GM19328 (cell line): Measurements from ENCODE around the gene TCFL5.

Source experiments
- ATAC-seq: cut with Tn5 transposase; IDR thresholded peaks from one replicate; pipeline ENCODE4 v1.9.1; 2021; ENCODE audit warnings: mild to moderate bottlenecking, moderate library complexity; ENCODE audit not compliant: unreplicated experiment

TCFL5 gene

DNA sequence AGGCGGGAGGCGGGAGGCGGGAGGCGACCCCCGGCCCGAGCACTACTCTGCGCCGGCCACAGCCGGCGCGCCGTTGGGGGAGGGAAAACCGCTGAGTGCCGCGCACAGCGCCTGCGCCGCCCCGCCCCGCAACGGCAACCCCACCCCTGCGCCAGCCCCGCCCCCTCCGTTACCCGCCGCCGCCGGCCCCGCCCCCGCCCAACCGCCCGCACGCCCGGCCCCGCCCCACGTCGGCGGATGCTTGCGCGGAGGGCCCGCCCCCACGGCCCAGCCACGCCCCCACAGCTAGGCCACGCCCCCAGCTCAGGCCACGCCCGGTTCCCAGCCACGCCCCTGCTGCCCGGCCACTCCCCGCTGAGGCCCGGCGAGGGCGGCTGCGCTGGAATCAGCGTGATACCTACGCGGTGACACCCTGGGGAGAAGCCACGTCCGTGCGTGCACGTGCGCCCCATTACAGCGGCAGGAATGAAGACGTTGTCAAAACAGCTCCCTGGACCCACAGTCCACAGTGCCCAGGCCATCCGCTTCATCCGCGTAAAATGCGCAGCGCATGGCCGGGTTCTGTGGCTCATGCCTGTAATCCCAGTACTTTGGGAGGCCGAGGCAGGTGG, at the start of gene TCFL5:
TSS of gene TCFL5 (minus strand) at position 97 of the 611 bp plus-strand sequence. CDS start 152 bp downstream, outside the sequence.
- peak; percentile 60 for ATAC-seq

- no peak for ATAC-seq
Measured at GRCh38 chr20:62910777-62911497, 49.3 kb upstream of the TCFL5 start.

- ATAC-seq, result no peak
Measured at GRCh38 chr20:62910217-62910766, 48.7 kb upstream of the TCFL5 start.

DNA sequence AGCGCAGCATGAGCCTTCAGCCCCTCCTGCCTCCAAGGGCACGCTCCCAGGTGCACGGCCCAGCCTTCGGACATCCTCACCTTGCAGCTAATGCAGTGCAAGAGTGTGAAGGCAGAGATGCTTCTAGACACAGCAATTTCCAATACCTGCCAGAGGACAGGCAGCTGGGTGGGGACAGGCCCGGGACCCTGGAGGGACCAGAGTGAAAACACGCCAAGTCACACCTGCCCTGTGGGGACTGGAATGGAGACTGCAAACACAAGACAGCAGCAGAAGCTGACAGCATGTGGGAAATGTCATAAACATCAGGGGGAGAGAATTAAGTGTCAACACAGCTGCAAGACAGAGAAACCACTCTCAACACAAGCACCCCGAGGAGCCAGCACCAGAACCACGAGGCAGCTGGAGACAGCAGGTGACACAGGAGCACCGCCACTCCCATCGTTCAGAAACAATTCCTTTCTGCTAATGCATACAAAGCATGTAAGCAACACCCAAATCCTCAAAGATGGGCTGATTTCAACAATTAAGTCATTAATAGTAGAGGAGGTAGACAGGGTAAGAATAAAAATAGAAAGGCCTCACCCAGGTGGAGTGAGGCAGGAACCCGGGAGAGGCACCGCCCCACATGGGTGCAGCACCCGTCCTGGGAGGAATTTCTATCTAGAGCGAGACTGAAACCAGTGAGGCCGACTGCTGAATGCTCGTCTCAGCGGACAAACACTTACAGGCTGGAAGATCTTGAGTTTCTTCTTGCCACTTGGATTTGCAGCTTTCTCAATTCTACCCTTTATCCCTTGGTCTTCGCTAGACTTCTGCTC, 47.6 kb upstream of the TCFL5 start:
- ATAC-seq, result no peak

DNA sequence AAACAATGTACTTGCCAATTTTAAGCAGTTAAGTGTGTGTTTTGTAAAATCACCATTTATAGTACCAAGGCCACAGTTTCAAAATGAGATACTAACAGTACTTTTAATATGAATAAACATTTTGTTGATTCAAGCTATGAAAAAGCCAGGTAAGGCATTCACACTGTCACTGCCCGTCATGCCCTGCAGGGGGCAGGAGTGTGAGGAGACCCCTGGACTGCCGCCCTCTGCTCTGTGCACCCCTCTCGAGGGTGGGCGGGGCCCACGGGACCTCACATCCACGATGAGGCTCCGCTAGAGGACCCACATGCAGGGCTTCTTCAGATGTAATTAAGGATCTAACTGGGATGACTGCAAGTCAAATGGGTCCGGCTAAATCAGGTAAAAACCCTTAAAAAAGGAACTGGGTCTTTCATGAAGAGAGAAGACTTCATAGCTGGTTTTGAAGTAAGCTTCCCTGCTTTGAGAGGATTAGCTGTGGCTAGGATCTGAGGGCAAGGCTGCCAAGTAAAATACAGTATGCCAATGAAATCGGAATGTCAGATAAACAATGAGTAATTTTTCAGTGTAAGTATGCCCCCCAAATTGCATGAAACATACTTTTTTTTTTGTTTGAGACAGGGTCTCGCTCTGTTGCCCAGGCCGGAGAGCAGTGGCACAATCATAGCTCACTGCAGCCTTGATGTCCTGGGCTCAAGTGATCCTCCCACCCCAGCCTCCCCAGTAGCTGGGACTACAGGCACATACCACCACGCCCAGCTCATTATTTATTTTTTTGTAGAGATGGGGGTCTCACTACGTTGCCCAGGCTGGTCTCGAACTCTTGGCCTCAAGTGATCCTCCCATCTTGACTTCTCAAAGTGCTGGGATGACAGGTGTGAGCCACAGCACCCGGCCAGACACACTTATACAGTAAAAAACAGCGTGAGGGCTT, 46.0 kb upstream of the TCFL5 start:
- no peak for ATAC-seq

- no peak for ATAC-seq
Measured at GRCh38 chr20:62906647-62907375, 45.2 kb upstream of the TCFL5 start.

GRCh38 chr20:62906209-62906608, 44.6 kb upstream of the TCFL5 start:
- ATAC-seq, result no peak

- ATAC-seq, result no peak
Measured at GRCh38 chr20:62905536-62906117, 44.0 kb upstream of the TCFL5 start.

GRCh38 chr20:62902926-62903615, 41.4 kb upstream of the TCFL5 start:
- ATAC-seq, result no peak

- no peak for ATAC-seq
Measured at GRCh38 chr20:62901891-62902290, 40.3 kb upstream of the TCFL5 start.

DNA sequence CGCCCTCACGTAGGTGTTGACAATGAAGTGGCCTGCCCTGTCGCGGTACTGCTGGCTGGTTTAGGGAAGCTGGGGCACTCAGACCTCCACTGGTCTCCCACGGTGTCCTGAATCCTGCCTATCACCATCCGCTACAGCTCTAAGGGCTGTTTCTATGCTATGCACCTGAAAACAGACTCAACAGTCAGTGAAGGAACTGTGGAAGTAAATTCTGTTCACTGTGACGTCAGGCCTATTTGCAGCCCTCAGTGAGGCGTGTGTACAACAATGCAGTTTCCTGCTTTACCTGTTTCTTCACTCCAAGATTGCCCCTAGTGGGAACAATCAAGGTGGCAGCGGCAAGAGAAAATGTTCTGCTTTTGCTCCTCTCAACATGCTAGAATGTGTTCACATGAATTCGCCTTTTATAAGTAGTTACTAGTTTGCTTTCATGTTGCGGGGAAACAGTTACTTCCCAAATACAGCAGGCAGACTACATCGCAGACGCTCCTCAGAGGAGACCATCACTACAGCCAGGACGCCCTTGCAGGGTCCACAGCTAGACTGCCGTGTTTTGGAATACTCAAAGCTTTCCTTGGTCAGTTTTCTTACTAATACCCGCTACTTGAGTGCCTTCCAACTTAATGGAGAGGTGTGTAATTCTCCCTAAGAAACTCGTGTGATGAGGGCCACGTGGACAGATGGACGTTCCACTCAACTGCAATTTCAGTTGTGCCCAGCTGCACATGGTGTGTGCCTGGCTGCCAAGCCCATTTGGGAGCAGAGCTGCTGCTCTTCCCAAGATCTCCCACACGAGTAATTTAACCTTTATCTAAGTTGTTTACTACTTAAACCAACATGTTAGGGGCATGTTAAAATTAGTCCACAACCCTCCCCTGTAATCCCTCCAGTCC, 39.3 kb upstream of the TCFL5 start:
- ATAC-seq, result peak; percentile 16

- peak; percentile 83 for ATAC-seq
Measured at GRCh38 chr20:62900052-62900691, 38.5 kb upstream of the TCFL5 start.

DNA sequence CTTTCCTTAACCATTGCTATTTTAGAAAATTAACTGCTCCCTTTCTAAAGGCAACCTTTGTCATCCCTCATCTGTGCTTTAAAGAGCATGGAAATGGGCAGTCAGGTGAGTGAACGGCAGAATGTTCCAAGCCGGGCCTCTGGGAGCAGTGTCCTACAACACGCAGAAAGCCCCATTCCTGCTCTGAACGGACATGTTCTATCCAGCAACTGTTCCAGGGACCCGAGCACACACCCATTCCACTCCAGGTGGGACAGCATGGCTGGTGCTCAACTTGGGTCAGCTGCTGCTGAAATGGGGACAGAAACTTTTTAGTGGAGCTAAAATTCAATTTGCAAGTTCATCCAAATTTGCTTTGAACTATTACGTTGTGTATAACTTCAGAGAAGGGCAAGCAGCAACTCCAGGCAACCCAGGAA, 38.0 kb upstream of the TCFL5 start:
- no peak for ATAC-seq

- ATAC-seq, result no peak
Measured at GRCh38 chr20:62898970-62899632, 37.5 kb upstream of the TCFL5 start.

DNA sequence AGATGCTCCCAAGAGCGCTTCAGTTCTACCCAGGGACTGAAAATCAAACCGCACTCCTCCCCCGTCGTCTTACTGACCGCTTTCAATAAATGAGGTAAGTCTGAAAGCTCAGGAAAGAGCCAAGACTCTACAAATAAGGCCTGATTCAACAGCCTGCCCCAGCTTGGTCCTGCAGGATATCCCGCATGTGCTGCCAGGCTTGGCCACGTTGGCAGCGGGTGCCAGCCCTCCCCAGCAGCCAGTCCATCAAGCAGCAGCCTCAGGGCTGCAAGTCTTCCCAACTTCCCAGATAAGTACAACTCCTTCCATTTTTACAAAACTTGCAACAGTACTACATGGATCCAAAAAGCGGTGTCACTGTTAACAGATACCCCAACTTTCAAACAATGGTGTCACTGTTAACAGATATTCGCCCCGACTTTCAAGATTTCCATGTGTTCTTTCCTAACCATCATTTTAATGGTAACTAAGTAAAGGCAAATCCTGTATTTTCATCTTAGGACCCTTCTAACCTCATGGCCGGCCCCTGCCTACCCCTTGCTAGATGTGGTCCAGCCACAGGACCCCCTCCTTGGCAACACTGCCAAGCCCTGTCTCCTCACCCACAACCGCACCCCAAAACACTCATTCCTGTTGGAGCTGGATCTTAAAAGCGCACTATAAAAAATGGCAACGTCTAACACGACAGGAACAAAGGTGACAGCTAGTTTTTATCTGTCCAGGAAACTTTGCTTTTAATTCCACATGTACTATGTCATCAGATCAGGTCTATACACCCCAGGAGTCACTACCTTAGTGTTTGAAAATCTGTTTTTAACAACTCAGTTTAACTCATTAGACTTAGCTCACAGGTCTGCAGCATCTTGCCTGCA, 36.7 kb upstream of the TCFL5 start:
- ATAC-seq, result no peak

DNA sequence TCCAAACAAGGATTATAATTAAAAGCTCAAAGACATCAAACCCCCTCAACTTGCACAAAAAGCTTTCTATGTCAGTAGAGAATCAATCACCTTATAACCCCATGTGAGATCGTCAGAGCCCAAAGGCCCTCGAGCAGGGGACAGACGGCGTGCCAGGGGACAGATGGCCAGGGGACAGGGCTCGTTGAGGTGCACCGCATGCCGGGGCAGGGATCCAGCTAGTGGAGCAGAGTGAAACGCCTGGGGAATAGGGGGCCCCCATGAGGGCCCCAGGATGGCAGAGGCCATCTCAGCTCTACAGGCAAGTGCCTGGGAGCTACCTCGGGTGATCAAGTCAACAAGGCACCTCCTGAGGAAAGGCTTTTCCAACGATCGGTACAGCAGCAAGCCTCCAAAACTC, 36.0 kb upstream of the TCFL5 start:
- no peak for ATAC-seq
